Lower lobe of right lung (tissue), 2 donors: ENCODE measurements around the gene PCDHB4. TPM values are rescaled to one million over a fixed set of nuclear protein-coding genes. Genes with fewer than 3 reads are reported as not detected.
A peak's percentile ranks its signal among the peaks of the same experiment; 100 is the strongest.
"Not testable (repeated sequence)": the region's sequence is repeated elsewhere in the genome, so short reads cannot be mapped to it uniquely, and the experiment has no call there.

ENCODE experiments used
- ATAC-seq, 2 donors: fragments of 200-7000 bp; cut with Tn5 transposase; one replicate each; pipeline ENCODE4 v1.9.1; 2020 to 2022; ENCODE audit warnings: mild to moderate bottlenecking in 2 of 2, moderate library complexity in 2 of 2
- DNase-seq: peaks from one replicate; pipeline ENCODE4 v3.0.0-alpha.2; 2020
- H3K27ac ChIP-seq: fragments of 200-600 bp; one replicate; pipeline ENCODE4 v1.8.0; 2022
- H3K27me3 ChIP-seq: fragments of 200-600 bp; one replicate; pipeline ENCODE4 v1.8.0; 2022; ENCODE audit warnings: low read depth
- H3K36me3 ChIP-seq: fragments of 200-600 bp; one replicate; pipeline ENCODE4 v1.8.0; 2022; ENCODE audit warnings: mild to moderate bottlenecking
- H3K4me1 ChIP-seq: fragments of 200-600 bp; one replicate; pipeline ENCODE4 v1.8.0; 2022
- H3K4me3 ChIP-seq: fragments of 200-600 bp; one replicate; pipeline ENCODE4 v1.8.0; 2022; ENCODE audit warnings: mild to moderate bottlenecking
- H3K9me3 ChIP-seq: fragments of 200-600 bp; one replicate; pipeline ENCODE4 v1.8.0; 2022
- intact Hi-C: fragments of 100-400 bp; cut with DNase I; formaldehyde crosslinking; loops from one replicate; pipeline ENCODE4 v1.11.0; 2022
- total RNA-seq: library from RNA; stranded (reverse); fragmentation: NEBNext Ultra II Directional; extraction: Animal tissue kit (Norgen Biotek cat#: 25700); gene quantifications from one replicate; pipeline ENCODE4 v1.2.1, GENCODE V29; 2021
- TF ChIP-seq, protein P1 (sequence below): fragments of 200-600 bp; IDR thresholded peaks from one replicate; pipeline ENCODE4 v1.8.0; 2022; ENCODE audit warnings: antibody characterized with exemption, mild to moderate bottlenecking
- donor health status: DM: no; HTN: yes; CAD: no; lungs with severe emphysema.

PCDHB4 gene
- total RNA-seq, 1 donor from 2014 or later = 2.2 TPM

DNA sequence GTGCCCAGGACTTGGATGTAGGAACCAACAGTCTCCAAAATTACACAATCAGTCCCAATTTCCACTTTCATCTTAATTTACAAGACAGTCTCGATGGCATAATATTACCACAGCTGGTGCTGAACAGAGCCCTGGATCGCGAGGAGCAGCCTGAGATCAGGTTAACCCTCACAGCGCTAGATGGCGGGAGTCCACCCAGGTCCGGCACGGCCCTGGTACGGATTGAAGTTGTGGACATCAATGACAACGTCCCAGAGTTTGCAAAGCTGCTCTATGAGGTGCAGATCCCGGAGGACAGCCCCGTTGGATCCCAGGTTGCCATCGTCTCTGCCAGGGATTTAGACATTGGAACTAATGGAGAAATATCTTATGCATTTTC, 26.4 kb upstream of the PCDHB4 start:
- peak overlapping the region; percentile 48 for H3K4me3 ChIP-seq
- no peak overlapping the region for H3K27ac ChIP-seq
- TF ChIP-seq, protein P1, sequence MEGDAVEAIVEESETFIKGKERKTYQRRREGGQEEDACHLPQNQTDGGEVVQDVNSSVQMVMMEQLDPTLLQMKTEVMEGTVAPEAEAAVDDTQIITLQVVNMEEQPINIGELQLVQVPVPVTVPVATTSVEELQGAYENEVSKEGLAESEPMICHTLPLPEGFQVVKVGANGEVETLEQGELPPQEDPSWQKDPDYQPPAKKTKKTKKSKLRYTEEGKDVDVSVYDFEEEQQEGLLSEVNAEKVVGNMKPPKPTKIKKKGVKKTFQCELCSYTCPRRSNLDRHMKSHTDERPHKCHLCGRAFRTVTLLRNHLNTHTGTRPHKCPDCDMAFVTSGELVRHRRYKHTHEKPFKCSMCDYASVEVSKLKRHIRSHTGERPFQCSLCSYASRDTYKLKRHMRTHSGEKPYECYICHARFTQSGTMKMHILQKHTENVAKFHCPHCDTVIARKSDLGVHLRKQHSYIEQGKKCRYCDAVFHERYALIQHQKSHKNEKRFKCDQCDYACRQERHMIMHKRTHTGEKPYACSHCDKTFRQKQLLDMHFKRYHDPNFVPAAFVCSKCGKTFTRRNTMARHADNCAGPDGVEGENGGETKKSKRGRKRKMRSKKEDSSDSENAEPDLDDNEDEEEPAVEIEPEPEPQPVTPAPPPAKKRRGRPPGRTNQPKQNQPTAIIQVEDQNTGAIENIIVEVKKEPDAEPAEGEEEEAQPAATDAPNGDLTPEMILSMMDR = no peak
- no peaks in the 10 kb centered on the region for H3K36me3 ChIP-seq
- H3K4me1 ChIP-seq = no peaks in the 10 kb centered on the region
- H3K27me3 ChIP-seq = peaks cover 10% of the 10 kb centered on the region
- no peak for DNase-seq
- ATAC-seq = no peak
- intact Hi-C loops = no loop called here
- peaks cover 36% of the 10 kb centered on the region for H3K9me3 ChIP-seq

DNA sequence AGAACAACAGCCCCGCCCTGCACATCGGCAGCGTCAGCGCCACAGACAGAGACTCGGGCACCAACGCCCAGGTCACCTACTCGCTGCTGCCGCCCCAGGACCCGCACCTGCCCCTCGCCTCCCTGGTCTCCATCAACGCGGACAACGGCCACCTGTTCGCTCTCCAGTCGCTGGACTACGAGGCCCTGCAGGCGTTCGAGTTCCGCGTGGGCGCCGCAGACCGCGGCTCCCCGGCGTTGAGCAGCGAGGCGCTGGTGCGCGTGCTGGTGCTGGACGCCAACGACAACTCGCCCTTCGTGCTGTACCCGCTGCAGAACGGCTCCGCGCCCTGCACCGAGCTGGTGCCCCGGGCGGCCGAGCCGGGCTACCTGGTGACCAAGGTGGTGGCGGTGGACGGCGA, 25.4 kb upstream of the PCDHB4 start:
- peaks cover 45% of the 10 kb centered on the region for H3K9me3 ChIP-seq
- H3K4me1 ChIP-seq, DNase-seq, H3K27me3 ChIP-seq, H3K36me3 ChIP-seq, H3K4me3 ChIP-seq, intact Hi-C loops, H3K27ac ChIP-seq, ATAC-seq: not testable (repeated sequence)

DNA sequence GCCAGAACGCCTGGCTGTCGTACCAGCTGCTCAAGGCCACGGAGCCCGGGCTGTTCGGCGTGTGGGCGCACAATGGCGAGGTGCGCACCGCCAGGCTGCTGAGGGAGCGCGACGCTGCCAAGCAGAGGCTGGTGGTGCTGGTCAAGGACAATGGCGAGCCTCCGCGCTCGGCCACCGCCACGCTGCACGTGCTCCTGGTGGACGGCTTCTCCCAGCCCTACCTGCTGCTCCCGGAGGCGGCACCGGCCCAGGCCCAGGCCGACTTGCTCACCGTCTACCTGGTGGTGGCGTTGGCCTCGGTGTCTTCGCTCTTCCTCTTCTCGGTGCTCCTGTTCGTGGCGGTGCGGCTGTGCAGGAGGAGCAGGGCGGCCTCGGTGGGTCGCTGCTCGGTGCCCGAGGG, 25.0 kb upstream of the PCDHB4 start:
- H3K27ac ChIP-seq, H3K4me1 ChIP-seq, intact Hi-C loops, ATAC-seq, DNase-seq, H3K27me3 ChIP-seq, H3K4me3 ChIP-seq, H3K36me3 ChIP-seq: not testable (repeated sequence)
- peaks cover 48% of the 10 kb centered on the region for H3K9me3 ChIP-seq

DNA sequence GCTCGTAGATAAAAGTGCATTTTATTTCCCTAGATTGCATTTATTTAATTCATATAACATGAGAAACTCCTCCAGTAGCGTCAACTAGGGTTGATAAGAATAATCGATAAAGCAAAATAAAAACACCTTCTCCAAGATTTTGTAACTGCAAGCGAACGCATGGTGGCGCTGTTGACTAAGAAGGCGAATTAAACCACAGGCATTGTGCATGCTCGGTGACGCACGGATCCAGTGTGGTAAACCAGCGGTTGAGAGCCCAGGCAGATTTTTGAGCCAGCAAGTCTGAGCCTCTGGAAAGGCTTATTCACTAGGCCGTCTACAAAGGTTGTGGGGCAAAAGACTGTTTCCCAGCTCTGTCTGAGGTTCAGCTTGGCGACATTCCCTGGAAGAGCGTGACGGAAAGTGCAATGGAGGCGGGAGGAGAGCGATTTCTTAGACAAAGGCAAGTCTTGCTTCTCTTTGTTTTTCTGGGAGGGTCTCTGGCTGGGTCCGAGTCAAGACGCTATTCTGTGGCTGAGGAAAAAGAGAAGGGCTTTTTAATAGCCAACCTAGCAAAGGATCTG, 21.3 kb upstream of the PCDHB4 start, which contains the start of gene PCDHB3:
Gene PCDHB3, plus strand, starts transcription at position 231 of the 563 bp plus-strand sequence. Its CDS starts 177 bp downstream, at position 408.
- Histone ChIP-seq H3K4me3 (peak within 1 kb of the TSS; percentile 16), H3K9me3 (peaks cover 30% of the 10 kb centered on the region), H3K27me3 (no peaks in the 10 kb centered on the region), H3K27ac (no peak within 1 kb of the TSS), H3K36me3 (no peaks in the 10 kb centered on the region), H3K4me1 (no peaks in the 10 kb centered on the region)
- TF ChIP-seq, protein P1 = no peak
- intact Hi-C loops = no loop called here
- no peak for ATAC-seq
- DNase-seq = peak; percentile 45

DNA sequence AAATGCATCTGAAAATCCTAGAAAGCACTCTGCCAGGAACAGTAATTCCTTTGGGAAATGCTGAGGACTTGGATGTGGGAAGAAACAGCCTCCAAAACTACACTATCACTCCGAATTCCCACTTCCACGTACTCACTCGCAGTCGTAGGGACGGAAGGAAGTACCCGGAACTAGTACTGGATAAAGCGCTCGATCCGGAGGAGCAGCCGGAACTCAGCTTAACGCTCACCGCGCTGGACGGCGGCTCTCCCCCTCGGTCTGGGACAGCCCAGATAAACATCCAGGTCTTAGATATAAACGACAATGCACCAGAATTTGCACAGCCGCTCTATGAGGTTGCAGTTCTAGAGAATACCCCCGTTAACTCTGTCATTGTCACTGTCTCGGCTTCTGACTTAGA, 20.6 kb upstream of the PCDHB4 start:
- Histone ChIP-seq H3K9me3 (peaks cover 36% of the 10 kb centered on the region), H3K27me3 (no peaks in the 10 kb centered on the region), H3K4me1 (no peaks in the 10 kb centered on the region), H3K4me3 (peak overlapping the region; percentile 16), H3K36me3 (no peaks in the 10 kb centered on the region), H3K27ac (no peak overlapping the region)
- intact Hi-C loops = no loop called here
- ATAC-seq (no peak), DNase-seq (peak; percentile 23)
- TF ChIP-seq, protein P1 = no peak

DNA sequence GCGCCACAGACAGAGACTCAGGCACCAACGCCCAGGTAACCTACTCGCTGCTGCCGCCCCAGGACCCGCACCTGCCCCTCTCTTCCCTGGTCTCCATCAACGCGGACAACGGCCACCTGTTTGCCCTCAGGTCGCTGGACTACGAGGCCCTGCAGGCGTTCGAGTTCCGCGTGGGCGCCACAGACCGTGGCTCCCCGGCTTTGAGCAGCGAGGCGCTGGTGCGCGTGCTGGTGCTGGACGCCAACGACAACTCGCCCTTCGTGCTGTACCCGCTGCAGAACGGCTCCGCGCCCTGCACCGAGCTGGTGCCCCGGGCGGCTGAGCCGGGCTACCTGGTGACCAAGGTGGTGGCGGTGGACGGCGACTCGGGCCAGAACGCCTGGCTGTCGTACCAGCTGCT, 19.5 kb upstream of the PCDHB4 start:
- H3K27ac ChIP-seq, intact Hi-C loops, H3K36me3 ChIP-seq, H3K27me3 ChIP-seq, H3K4me3 ChIP-seq, ATAC-seq, H3K4me1 ChIP-seq, DNase-seq: not testable (repeated sequence)
- peaks cover 36% of the 10 kb centered on the region for H3K9me3 ChIP-seq

DNA sequence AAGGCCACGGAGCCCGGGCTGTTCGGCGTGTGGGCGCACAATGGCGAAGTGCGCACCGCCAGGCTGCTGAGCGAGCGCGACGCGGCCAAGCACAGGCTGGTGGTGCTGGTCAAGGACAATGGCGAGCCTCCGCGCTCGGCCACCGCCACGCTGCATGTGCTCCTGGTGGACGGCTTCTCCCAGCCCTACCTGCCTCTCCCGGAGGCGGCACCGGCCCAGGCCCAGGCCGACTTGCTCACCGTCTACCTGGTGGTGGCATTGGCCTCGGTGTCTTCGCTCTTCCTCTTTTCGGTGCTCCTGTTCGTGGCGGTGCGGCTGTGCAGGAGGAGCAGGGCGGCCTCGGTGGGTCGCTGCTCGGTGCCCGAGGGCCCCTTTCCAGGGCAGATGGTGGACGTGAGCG, 19.1 kb upstream of the PCDHB4 start:
- H3K36me3 ChIP-seq, H3K27ac ChIP-seq, H3K4me1 ChIP-seq, intact Hi-C loops, H3K4me3 ChIP-seq, ATAC-seq, H3K27me3 ChIP-seq: not testable (repeated sequence)
- H3K9me3 ChIP-seq = peaks cover 36% of the 10 kb centered on the region
- DNase-seq = peak; percentile 22

DNA sequence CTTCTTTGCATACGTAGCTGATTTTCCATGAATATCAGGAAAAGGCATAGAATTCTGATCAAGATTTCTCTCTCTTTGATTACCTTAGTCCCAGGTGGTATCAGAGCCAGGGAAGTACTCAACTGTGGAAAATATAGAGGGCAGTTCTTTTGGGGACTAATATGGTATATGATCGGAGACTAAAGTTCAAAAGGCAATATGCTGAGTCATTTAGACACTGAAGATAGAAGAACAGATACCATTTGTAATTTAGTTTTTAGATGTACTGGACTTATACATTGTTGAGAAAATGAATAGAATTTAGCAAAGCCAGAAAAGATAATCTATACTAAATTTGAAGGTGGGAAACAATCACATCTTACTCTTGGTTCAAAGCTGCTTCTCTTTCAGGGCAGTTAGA, 16.3 kb upstream of the PCDHB4 start:
- intact Hi-C loops = no loop called here
- Histone ChIP-seq H3K27me3 (no peaks in the 10 kb centered on the region), H3K27ac (no peak overlapping the region), H3K9me3 (peaks cover 21% of the 10 kb centered on the region), H3K36me3 (no peaks in the 10 kb centered on the region), H3K4me1 (no peaks in the 10 kb centered on the region), H3K4me3 (no peak overlapping the region)
- DNase-seq = no peak
- TF ChIP-seq, protein P1 = no peak
- no peak for ATAC-seq
